PFSK-1 (cell line): ENCODE results near the gene CD80.

Source experiments
- FOXP2 ChIP-seq: optimal IDR thresholded peaks from 2 replicates; pipeline ENCODE3; 2011; ENCODE audit warnings: borderline replicate concordance, control low read depth, inconsistent platforms; ENCODE audit not compliant: insufficient read depth; ENCODE audit errors: extremely low read length, extremely low read depth
- POLR2AphosphoS5 ChIP-seq: IDR thresholded peaks from 2 replicates; pipeline ENCODE4 v1.6.1; 2012; ENCODE audit warnings: low read depth, mild to moderate bottlenecking, control low read depth, low read length, moderate library complexity
- SIN3A ChIP-seq: IDR thresholded peaks from 2 replicates; pipeline ENCODE4 v1.6.1; 2012; ENCODE audit warnings: mild to moderate bottlenecking, low read length, moderate library complexity, borderline replicate concordance; ENCODE audit not compliant: insufficient read depth
- TAF1 ChIP-seq: IDR thresholded peaks from 2 replicates; pipeline ENCODE4 v1.6.1; 2012; ENCODE audit warnings: low read length, control low read depth, borderline replicate concordance; ENCODE audit not compliant: insufficient read depth
- TF ChIP-seq, protein P1 (sequence below), 2 experiments: IDR thresholded peaks; 2 replicates each; pipeline versions ENCODE4 v1.6.1 to v1.8.0; 2011 to 2012; ENCODE audit warnings: low read depth in 2 of 2, low read length in 2 of 2, control low read depth in 1 of 2, inconsistent platforms in 1 of 2, mild to moderate bottlenecking in 1 of 2, moderate library complexity in 1 of 2; ENCODE audit not compliant: insufficient read depth in 1 of 2

Gene CD80

DNA sequence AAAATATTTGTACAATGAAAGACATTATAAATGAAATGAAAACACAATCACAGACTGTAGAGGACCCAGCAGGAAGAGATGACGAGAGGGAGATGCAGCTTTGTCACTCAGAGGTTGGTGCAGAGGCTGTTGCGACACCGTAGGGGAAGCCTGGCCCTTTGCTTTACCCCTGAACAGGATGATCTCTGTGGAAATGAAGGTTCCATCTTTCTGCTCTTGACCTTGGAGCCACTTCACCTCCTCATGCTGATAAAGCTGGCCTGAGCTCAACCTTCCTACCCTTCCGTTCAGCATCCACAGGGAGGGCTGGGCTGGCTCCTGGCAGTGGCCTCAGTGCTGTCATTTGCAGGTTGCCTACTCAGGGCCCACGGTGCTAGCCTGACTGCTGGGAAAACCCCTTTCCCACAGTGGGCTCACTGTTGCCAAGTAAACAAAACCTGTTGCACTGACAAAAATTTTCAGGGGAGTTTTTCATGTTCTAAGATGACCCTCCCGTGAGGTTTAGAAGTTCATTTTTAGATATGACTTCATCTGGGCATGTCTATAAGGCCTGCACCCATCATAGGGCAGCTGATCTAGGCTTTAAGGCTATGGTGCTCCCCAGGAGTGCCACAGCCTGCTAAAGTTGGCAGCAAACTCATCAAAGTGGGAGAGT, 3.0 kb upstream of the CD80 start:
- TF ChIP-seq POLR2AphosphoS5, result no peak
- no peak for TF ChIP-seq SIN3A
- TF ChIP-seq TAF1, result no peak
- TF ChIP-seq, protein P1, sequence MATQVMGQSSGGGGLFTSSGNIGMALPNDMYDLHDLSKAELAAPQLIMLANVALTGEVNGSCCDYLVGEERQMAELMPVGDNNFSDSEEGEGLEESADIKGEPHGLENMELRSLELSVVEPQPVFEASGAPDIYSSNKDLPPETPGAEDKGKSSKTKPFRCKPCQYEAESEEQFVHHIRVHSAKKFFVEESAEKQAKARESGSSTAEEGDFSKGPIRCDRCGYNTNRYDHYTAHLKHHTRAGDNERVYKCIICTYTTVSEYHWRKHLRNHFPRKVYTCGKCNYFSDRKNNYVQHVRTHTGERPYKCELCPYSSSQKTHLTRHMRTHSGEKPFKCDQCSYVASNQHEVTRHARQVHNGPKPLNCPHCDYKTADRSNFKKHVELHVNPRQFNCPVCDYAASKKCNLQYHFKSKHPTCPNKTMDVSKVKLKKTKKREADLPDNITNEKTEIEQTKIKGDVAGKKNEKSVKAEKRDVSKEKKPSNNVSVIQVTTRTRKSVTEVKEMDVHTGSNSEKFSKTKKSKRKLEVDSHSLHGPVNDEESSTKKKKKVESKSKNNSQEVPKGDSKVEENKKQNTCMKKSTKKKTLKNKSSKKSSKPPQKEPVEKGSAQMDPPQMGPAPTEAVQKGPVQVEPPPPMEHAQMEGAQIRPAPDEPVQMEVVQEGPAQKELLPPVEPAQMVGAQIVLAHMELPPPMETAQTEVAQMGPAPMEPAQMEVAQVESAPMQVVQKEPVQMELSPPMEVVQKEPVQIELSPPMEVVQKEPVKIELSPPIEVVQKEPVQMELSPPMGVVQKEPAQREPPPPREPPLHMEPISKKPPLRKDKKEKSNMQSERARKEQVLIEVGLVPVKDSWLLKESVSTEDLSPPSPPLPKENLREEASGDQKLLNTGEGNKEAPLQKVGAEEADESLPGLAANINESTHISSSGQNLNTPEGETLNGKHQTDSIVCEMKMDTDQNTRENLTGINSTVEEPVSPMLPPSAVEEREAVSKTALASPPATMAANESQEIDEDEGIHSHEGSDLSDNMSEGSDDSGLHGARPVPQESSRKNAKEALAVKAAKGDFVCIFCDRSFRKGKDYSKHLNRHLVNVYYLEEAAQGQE (IDR thresholded peaks at IDR 0.05; ENCODE audit: insufficient read depth in 1 of 2, low read depth in 2 of 2, low read length in 2 of 2), result no peak
- no peak for TF ChIP-seq FOXP2

DNA sequence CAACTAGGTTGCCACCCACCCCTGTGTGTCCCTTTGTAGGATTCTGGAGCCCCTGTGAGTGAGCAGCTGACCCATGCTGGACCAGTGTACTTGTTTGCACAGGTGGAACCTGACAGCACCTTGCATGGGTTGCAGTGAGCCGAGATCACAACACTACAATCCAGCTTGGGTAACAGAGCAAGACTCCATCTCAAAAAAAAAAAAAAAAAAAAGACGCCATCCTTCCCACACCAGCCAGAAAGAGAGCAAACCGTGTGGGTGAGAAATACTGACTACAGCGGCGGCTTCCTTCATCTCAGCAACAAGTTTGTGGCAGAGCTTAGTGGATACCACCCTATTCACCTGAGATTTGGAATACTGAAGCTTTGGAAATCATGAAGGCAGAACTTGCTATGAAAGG, 746 bp upstream of the CD80 start:
- TF ChIP-seq, protein P1 (IDR thresholded peaks at IDR 0.05; ENCODE audit: insufficient read depth in 1 of 2, low read depth in 2 of 2, low read length in 2 of 2), result no peak
- TF ChIP-seq SIN3A, result no peak
- TF ChIP-seq FOXP2, result no peak
- TF ChIP-seq POLR2AphosphoS5, result no peak

DNA sequence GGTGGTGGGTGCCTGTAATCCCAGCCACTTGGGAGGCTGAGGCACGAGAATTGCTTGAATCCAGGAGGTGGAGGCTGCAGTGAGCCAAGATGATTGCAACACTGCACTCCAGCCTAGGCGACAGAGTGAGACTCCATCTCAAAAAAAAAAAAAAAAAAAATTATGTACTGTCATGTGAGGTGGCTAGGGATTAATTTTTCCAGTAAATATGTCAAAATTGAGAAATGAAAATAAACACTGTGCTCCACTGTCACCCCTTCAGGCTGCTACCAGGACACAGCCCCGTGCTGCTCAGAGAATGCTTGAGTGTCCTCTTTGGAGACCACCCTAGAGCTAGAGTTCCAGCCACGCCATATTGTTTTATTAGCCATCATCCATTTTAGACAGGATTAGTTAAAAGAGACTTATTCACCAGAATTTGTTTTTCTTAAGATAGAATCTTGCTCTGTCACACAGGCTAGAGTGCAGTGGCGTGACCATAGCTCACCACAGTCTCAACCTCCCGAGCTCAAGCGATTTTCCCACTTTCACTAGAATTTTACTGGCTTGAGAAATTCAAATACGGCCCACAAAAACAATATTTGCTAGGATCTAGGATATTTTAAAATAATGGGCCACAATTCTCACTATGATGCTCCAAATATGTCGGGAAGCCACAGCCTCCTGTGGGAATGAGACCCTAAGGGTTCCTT, 642 bp downstream of the CD80 start:
- TF ChIP-seq SIN3A, result no peak
- TF ChIP-seq, protein P1 (IDR thresholded peaks at IDR 0.05; ENCODE audit: insufficient read depth in 1 of 2, low read depth in 2 of 2, low read length in 2 of 2), result no peak
- TF ChIP-seq FOXP2, result no peak

DNA sequence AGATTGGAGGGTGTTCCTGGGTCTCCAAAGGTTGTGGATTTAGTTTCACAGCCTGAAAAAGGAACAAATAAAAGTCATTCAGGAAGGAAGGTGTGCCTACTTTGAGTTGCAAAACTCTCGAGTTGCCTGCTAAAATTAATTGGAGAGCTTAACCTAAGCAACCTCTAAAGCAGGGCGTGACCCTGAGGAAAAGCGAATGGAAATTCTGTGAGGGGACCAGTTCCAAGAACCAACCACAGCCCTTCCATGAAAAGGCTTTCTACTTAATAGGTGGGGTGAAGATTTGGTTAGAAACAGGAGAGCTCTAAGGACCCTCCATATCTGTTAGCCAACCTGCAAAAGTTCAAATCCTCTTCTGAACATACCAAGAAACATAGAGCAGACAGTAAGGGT, 1.5 kb downstream of the CD80 start:
- TF ChIP-seq TAF1 (no peak), SIN3A (no peak), FOXP2 (no peak), POLR2AphosphoS5 (no peak)

DNA sequence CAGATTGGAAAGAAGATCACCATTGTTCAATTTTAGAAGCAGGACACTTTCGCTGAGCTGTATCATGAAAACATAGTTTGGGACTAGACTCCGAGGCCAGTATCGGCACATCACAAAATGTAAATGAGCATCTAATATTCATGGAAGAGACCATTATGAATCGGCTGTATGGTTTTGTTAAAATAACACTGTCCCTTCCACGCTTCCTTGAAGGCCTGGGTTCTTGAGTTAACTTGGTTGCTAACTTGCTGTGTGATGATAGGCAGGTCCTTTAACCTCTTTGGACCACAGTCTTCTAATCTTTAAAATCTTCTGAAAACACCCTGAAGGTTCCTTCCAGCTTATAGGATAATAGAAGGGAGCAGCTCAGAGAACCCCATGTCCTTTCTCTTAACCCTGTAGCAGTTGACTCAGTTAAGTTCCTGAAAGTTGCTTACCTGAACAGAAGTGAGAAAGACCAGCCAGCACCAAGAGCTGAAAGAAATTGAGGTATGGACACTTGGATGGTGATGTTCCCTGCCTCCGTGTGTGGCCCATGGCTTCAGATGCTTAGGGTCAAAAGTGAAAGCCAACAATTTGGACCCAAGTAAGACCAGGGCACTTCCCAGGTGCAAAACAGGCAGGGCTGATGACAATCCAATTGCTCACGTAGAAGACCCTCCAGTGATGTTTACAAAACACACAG, 2.1 kb downstream of the CD80 start:
- TF ChIP-seq POLR2AphosphoS5 (no peak), TAF1 (no peak), FOXP2 (no peak), SIN3A (no peak)
- TF ChIP-seq, protein P1 (IDR thresholded peaks at IDR 0.05; ENCODE audit: insufficient read depth in 1 of 2, low read depth in 2 of 2, low read length in 2 of 2), result no peak
